Endothelial cell of umbilical vein (primary cell): ENCODE measurements around the gene ZCCHC14. TPM values are rescaled to one million over a fixed set of nuclear protein-coding genes. Genes with fewer than 3 reads are reported as not detected.

Experiments used
- BruUV-seq: library from RNA; stranded (reverse); fragments of 400-500 nt; replicated peaks from 2 replicates; lab custom pipeline; 2021; lab: Mats Ljungman, UMichigan
- CTCF ChIA-PET: fragments of 300-600, 350-600 bp; sonication (Branson Sonifier 250); formaldehyde crosslinking; loops from one replicate; lab custom pipeline; 2021; ENCODE audit warnings: antibody characterized with exemption, inconsistent platforms; lab: Charles Lee
- POLR2A ChIA-PET: fragments of 300-600, 350-600 bp; sonication (Branson Sonifier 250); formaldehyde crosslinking; loops from one replicate; lab custom pipeline; 2021; ENCODE audit warnings: antibody characterized with exemption, inconsistent platforms; lab: Charles Lee
- DNase-seq: peaks from one replicate; pipeline ENCODE4 v3.0.0-alpha.2; 2011; ENCODE audit warnings: low read depth, low spot score
- FAIRE-seq: peaks from 2 replicates; lab custom pipeline; 2011; peaks lifted over from hg19 to GRCh38; lab: Jason Lieb, UNC
- H2AFZ ChIP-seq: 2 replicates; pipeline ENCODE4 v1.6.0; 2012; ENCODE audit warnings: low read depth, low read length, control low read depth, inconsistent platforms
- H3K27ac ChIP-seq: 2 replicates; pipeline ENCODE4 v1.5.1; 2011; ENCODE audit warnings: low read depth, mild to moderate bottlenecking, control low read depth, low read length, moderate library complexity; ENCODE audit not compliant: insufficient read depth
- H3K27me3 ChIP-seq, 2 experiments: 2 replicates each; pipeline versions ENCODE4 v1.6.0 to v1.6.1; 2011; ENCODE audit warnings: low read length in 2 of 2, mixed read lengths in 1 of 2; ENCODE audit not compliant: control insufficient read depth in 2 of 2, insufficient read depth in 2 of 2
- H3K36me3 ChIP-seq, 2 experiments: 2 replicates in 1 of 2; 3 replicates in 1 of 2; pipeline ENCODE4 v1.5.1; 2011; ENCODE audit warnings: low read length in 2 of 2, mild to moderate bottlenecking in 1 of 2, moderate library complexity in 1 of 2; ENCODE audit not compliant: control insufficient read depth in 2 of 2, insufficient read depth in 2 of 2; ENCODE audit errors: extremely low read depth in 1 of 2
- H3K4me1 ChIP-seq: 3 replicates; pipeline ENCODE4 v1.5.1; 2011; ENCODE audit warnings: mild to moderate bottlenecking, low read length; ENCODE audit not compliant: control insufficient read depth, insufficient read depth; ENCODE audit errors: extremely low read depth
- H3K4me2 ChIP-seq: 2 replicates; pipeline ENCODE4 v1.6.1; 2011; ENCODE audit warnings: low read length, control low read depth, mixed read lengths; ENCODE audit not compliant: insufficient read depth
- H3K4me3 ChIP-seq, 3 experiments: fragments of 200-600 bp in 1 of 3; sonication (generic), shearing (Covaris generic) in 1 of 3; replicated peaks in 1 of 3; 2 replicates each; pipeline ENCODE4 v1.5.1; 2011 to 2016; ENCODE audit warnings: control low read depth in 3 of 3, low read length in 3 of 3, mild to moderate bottlenecking in 2 of 3, inconsistent platforms in 1 of 3, low read depth in 1 of 3, moderate library complexity in 1 of 3; ENCODE audit not compliant: insufficient read depth in 1 of 3
- H3K79me2 ChIP-seq: 2 replicates; pipeline ENCODE4 v1.6.0; 2012; ENCODE audit warnings: low read length, inconsistent platforms; ENCODE audit not compliant: control insufficient read depth, insufficient read depth
- H3K9ac ChIP-seq: replicated peaks from 2 replicates; pipeline ENCODE3; 2011; ENCODE audit warnings: low read length, control low read depth; ENCODE audit not compliant: insufficient read depth; ENCODE audit errors: extremely low read depth
- H3K9me1 ChIP-seq: replicated peaks from 3 replicates; pipeline ENCODE4 v1.6.0; 2011; ENCODE audit warnings: mild to moderate bottlenecking, low read length; ENCODE audit not compliant: control insufficient read depth, insufficient read depth; ENCODE audit errors: extremely low read depth
- H3K9me3 ChIP-seq: replicated peaks from 2 replicates; pipeline ENCODE4 v1.5.1; 2012; ENCODE audit warnings: low read length, inconsistent platforms; ENCODE audit not compliant: control insufficient read depth, insufficient read depth
- H4K20me1 ChIP-seq: replicated peaks from 2 replicates; pipeline ENCODE3; 2011; ENCODE audit warnings: mild to moderate bottlenecking, low read length; ENCODE audit not compliant: control insufficient read depth, insufficient read depth; ENCODE audit errors: extremely low read depth
- CTCF ChIP-seq, 2 donors: IDR thresholded peaks; 1 replicate in 1 of 2; 2 replicates in 1 of 2; pipeline ENCODE4 v1.5.1; 2011; ENCODE audit warnings: low read length in 2 of 2, mild to moderate bottlenecking in 2 of 2, moderate library complexity in 2 of 2, control low read depth in 1 of 2, inconsistent platforms in 1 of 2, low read depth in 1 of 2; ENCODE audit not compliant: insufficient read depth in 1 of 2; ENCODE audit errors: extremely low read depth in 1 of 2
- EZH2 ChIP-seq: IDR thresholded peaks from 2 replicates; pipeline ENCODE4 v1.6.1; 2012; ENCODE audit warnings: borderline replicate concordance, low read depth, mild to moderate bottlenecking, moderate library complexity, low read length, inconsistent platforms; ENCODE audit not compliant: severe bottlenecking
- FOS ChIP-seq: IDR thresholded peaks from 2 replicates; pipeline ENCODE4 v1.6.1; 2011; ENCODE audit warnings: mild to moderate bottlenecking, low read length, moderate library complexity, borderline replicate concordance; ENCODE audit not compliant: insufficient read depth
- GATA2 ChIP-seq: IDR thresholded peaks from 2 replicates; pipeline ENCODE4 v1.7.0; 2011; ENCODE audit warnings: low read depth, mild to moderate bottlenecking, moderate library complexity, mixed read lengths, low read length; ENCODE audit not compliant: insufficient read length, insufficient read depth
- JUN ChIP-seq: IDR thresholded peaks from 2 replicates; pipeline ENCODE4 v1.6.1; 2011; ENCODE audit warnings: borderline replicate concordance, low read depth; ENCODE audit not compliant: insufficient read length, insufficient read depth
- MAX ChIP-seq: IDR thresholded peaks from 2 replicates; pipeline ENCODE4 v1.6.1; 2011; ENCODE audit not compliant: insufficient read depth, insufficient read length
- MYC ChIP-seq: IDR thresholded peaks from one replicate; pipeline ENCODE4 v1.6.1; 2011; ENCODE audit warnings: mild to moderate bottlenecking, low read depth, low read length
- POLR2A ChIP-seq: IDR thresholded peaks from 2 replicates; pipeline ENCODE4 v1.6.1; 2012; ENCODE audit warnings: low read depth, mild to moderate bottlenecking, control low read depth, low read length
- POLR2AphosphoS5 ChIP-seq: IDR thresholded peaks from 2 replicates; pipeline ENCODE4 v1.6.1; 2012; ENCODE audit warnings: low read depth, mild to moderate bottlenecking, control low read depth, low read length, moderate library complexity; ENCODE audit not compliant: insufficient read depth
- dilution Hi-C: fragments of 300-500 bp; cut with MboI; formaldehyde crosslinking; loops from one replicate; pipeline ENCODE4 v1.15.0; 2019; ENCODE audit warnings: low sequenced_read_pairs; ENCODE audit not compliant: extremely low pct_ligation_motif_present
- intact Hi-C: fragments of 100-400 bp; cut with micrococcal nuclease; formaldehyde crosslinking; loops from one replicate; pipeline ENCODE4 v1.10.0; 2022
- polyA plus RNA-seq, 4 experiments: library from polyadenylated mRNA; depleted of rRNA in 3 of 4; stranded (reverse) in 3 of 4; unstranded in 1 of 4; fragments of >200 nt; gene quantifications; 2 replicates each; pipeline versions ENCODE4 v1.2.1 to v1.2.3, GENCODE V29; 2011 to 2012; ENCODE audit warnings: missing spikeins in 1 of 4
- total RNA-seq: library from RNA; stranded (reverse); gene quantifications from 2 replicates; pipeline ENCODE4 v1.2.3, GENCODE V29; 2021

Gene ZCCHC14
- total and polyA plus RNA-seq, 2 donors (not counting 3 experiments of a cell fraction or from before 2014, with no cell fraction given) = 9.5 to 30.9 TPM

GRCh38 chr16:87454391-87454790, 38.4 kb downstream of the ZCCHC14 start:
- Histone ChIP-seq H3K4me3 (no peak overlapping the region), H3K36me3 (peaks cover 0 to 10% of the 10 kb centered on the region in 2 experiments), H3K9me3 (no peaks in the 10 kb centered on the region), H3K27me3 (no peaks in the 10 kb centered on the region), H3K79me2 (no peaks in the 10 kb centered on the region), H2AFZ (no peak overlapping the region), H3K27ac (no peak overlapping the region), H3K4me2 (no peak overlapping the region), H3K9ac (no peak overlapping the region), H3K4me1 (peaks cover 25% of the 10 kb centered on the region), H4K20me1 (no peaks in the 10 kb centered on the region), H3K9me1 (no peaks in the 10 kb centered on the region)
- DNase-seq (no peak), FAIRE-seq (no peak)
- BruUV-seq = no TSS peak
- TF ChIP-seq MAX (no peak), JUN (no peak), GATA2 (no peak), FOS (no peak), CTCF (IDR thresholded peaks at IDR 0.05; ENCODE audit: extremely low read depth in 1 of 2, insufficient read depth in 1 of 2, low read depth in 1 of 2, low read length in 2 of 2) (no peak), EZH2 (no peak), POLR2A (no peak), POLR2AphosphoS5 (no peak), MYC (no peak)
- dilution Hi-C loops (no loop called here), intact Hi-C loops (no loop called here)
- POLR2A ChIA-PET = no interaction called here
- CTCF ChIA-PET = no interaction called here
